RWPE2 (cell line): ENCODE results near the gene SYVN1.

Source experiments
- ATAC-seq: fragments of 200-7000 bp; cut with Tn5 transposase; 3 replicates; pipeline ENCODE4 v1.9.1; 2021; ENCODE audit warnings: low read depth
- DNase-seq: peaks from one replicate; pipeline ENCODE4 v3.0.0-alpha.2; 2020; ENCODE audit warnings: low spot score
- H3K27ac ChIP-seq: fragments of 450-650 bp; 2 replicates; pipeline ENCODE4 v1.5.1; 2017; ENCODE audit warnings: mild to moderate bottlenecking; ENCODE audit not compliant: poor library complexity, severe bottlenecking
- H3K27me3 ChIP-seq: fragments of 250-450 bp; sonication (Bioruptor Pico); 2 replicates; pipeline ENCODE4 v1.5.1; 2021; ENCODE audit warnings: mild to moderate bottlenecking, moderate library complexity; ENCODE audit not compliant: insufficient read depth, poor library complexity, severe bottlenecking
- H3K36me3 ChIP-seq: fragments of 250-450 bp; sonication (Bioruptor Pico); 2 replicates; pipeline ENCODE4 v1.5.1; 2020; ENCODE audit warnings: low read depth, mild to moderate bottlenecking, moderate library complexity
- H3K4me1 ChIP-seq: fragments of 250-450 bp; sonication (Bioruptor Pico); 2 replicates; pipeline ENCODE4 v1.5.1; 2021; ENCODE audit warnings: mild to moderate bottlenecking, moderate library complexity; ENCODE audit not compliant: insufficient read depth, poor library complexity, severe bottlenecking
- H3K4me3 ChIP-seq: fragments of 250-450 bp; sonication (Bioruptor Pico); 2 replicates; pipeline ENCODE4 v1.5.1; 2021; ENCODE audit warnings: mild to moderate bottlenecking, moderate library complexity; ENCODE audit not compliant: severe bottlenecking
- H3K9me3 ChIP-seq: fragments of 250-450 bp; sonication (Bioruptor Pico); 2 replicates; pipeline ENCODE4 v1.5.1; 2021; ENCODE audit warnings: mild to moderate bottlenecking, moderate library complexity; ENCODE audit not compliant: severe bottlenecking
- TF ChIP-seq, protein P1 (sequence below): fragments of 450-650 bp; IDR thresholded peaks from one replicate; pipeline ENCODE4 v1.5.1; 2017; ENCODE audit warnings: mild to moderate bottlenecking, moderate library complexity; ENCODE audit not compliant: poor library complexity, severe bottlenecking

Gene SYVN1

GRCh38 chr11:65130631-65131416 is 3.5 kb downstream of the SYVN1 start:
- TF ChIP-seq, protein P1, sequence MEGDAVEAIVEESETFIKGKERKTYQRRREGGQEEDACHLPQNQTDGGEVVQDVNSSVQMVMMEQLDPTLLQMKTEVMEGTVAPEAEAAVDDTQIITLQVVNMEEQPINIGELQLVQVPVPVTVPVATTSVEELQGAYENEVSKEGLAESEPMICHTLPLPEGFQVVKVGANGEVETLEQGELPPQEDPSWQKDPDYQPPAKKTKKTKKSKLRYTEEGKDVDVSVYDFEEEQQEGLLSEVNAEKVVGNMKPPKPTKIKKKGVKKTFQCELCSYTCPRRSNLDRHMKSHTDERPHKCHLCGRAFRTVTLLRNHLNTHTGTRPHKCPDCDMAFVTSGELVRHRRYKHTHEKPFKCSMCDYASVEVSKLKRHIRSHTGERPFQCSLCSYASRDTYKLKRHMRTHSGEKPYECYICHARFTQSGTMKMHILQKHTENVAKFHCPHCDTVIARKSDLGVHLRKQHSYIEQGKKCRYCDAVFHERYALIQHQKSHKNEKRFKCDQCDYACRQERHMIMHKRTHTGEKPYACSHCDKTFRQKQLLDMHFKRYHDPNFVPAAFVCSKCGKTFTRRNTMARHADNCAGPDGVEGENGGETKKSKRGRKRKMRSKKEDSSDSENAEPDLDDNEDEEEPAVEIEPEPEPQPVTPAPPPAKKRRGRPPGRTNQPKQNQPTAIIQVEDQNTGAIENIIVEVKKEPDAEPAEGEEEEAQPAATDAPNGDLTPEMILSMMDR, result no peak
- no peak overlapping the region for H3K4me3 ChIP-seq
- H3K36me3 ChIP-seq, result peaks cover 65% of the 10 kb centered on the region
- no peaks in the 10 kb centered on the region for H3K27me3 ChIP-seq
- ATAC-seq (no peak), DNase-seq (no peak)
- no peak overlapping the region for H3K27ac ChIP-seq
- peaks cover 3% of the 10 kb centered on the region for H3K4me1 ChIP-seq
- H3K9me3 ChIP-seq, result no peaks in the 10 kb centered on the region

- TF ChIP-seq, protein P1, result no peak
- H3K9me3 ChIP-seq, result no peaks in the 10 kb centered on the region
- no peak overlapping the region for H3K4me3 ChIP-seq
- no peaks in the 10 kb centered on the region for H3K4me1 ChIP-seq
- H3K36me3 ChIP-seq, result peaks cover 73% of the 10 kb centered on the region
- no peaks in the 10 kb centered on the region for H3K27me3 ChIP-seq
- ATAC-seq (no peak), DNase-seq (no peak)
- no peak overlapping the region for H3K27ac ChIP-seq
Observed at GRCh38 chr11:65129649-65130441, 4.5 kb downstream of the SYVN1 start.

- Histone ChIP-seq H3K27ac (no peak overlapping the region), H3K36me3 (peaks cover 87% of the 10 kb centered on the region), H3K9me3 (no peaks in the 10 kb centered on the region), H3K4me1 (peaks cover 1% of the 10 kb centered on the region), H3K27me3 (no peaks in the 10 kb centered on the region), H3K4me3 (no peak overlapping the region)
- TF ChIP-seq, protein P1, result no peak
- ATAC-seq, result no peak; the same call in 2 of the 3 replicates
- DNase-seq, result no peak
Observed at GRCh38 chr11:65128182-65129145, 5.9 kb downstream of the SYVN1 start.

DNA sequence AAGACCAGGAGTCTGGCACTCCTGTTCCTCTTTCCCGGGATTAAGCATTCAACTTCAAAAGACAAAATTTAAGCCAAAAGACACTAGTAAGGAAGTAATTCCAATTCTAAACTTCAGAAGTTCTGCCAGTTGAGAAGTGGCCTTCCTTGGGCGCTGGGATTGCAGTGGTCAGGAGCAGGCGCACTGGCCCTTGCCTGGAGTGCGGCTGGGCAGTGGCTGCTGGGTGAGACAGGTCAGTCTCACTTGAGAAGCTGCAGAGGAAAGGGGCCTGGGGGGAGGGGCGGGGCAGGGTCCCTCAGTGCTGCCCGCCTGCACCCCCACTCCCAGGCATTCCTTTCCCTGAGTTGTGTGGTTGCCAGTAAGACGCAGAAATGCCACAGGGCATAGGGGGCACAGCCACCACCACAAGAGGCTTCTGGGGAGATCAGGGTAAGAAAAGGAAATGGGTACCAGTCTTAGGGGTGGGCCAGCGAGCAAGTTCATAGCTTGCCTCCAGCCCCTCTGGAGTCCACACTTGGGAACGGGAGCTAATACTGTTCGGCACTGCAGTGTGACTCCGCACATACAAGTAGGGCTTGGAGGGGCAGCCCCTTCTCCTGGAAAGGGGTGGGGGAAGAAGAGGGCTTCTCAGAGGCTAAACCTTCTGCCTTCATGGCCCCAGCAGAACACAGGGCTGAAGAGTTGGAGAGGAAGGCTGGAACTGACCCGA is 6.7 kb downstream of the SYVN1 start:
- Histone ChIP-seq H3K27ac (no peak overlapping the region), H3K4me3 (no peak overlapping the region), H3K4me1 (peaks cover 8% of the 10 kb centered on the region), H3K9me3 (no peaks in the 10 kb centered on the region), H3K27me3 (no peaks in the 10 kb centered on the region), H3K36me3 (peaks cover 89% of the 10 kb centered on the region)
- TF ChIP-seq, protein P1, result no peak
- ATAC-seq (no peak), DNase-seq (no peak)
